Endodermal cell (in vitro differentiated cells): ENCODE measurements around the gene TAGAP. TPM values are rescaled to one million over a fixed set of nuclear protein-coding genes. Genes with fewer than 3 reads are reported as not detected.

ENCODE experiments used
- DNase-seq: peaks from one replicate; pipeline ENCODE4 v3.0.0-alpha.2; 2017
- H3K27ac ChIP-seq: 2 replicates; pipeline ENCODE4 v1.5.1; 2013; ENCODE audit warnings: mild to moderate bottlenecking, low read depth, low read length, moderate library complexity
- H3K27me3 ChIP-seq: 2 replicates; pipeline ENCODE4 v1.6.1; 2013; ENCODE audit warnings: mild to moderate bottlenecking, low read length, moderate library complexity; ENCODE audit not compliant: insufficient read depth, control insufficient read depth, poor library complexity, severe bottlenecking
- H3K36me3 ChIP-seq: 2 replicates; pipeline ENCODE4 v1.7.0; 2013; ENCODE audit warnings: mild to moderate bottlenecking, low read length, moderate library complexity; ENCODE audit not compliant: control insufficient read depth, insufficient read depth
- H3K4me1 ChIP-seq: one replicate; pipeline ENCODE4 v1.7.0; 2013; ENCODE audit warnings: low read length; ENCODE audit not compliant: control insufficient read depth, insufficient read depth
- H3K4me3 ChIP-seq: 2 replicates; pipeline ENCODE4 v1.5.1; 2013; ENCODE audit warnings: mild to moderate bottlenecking, low read length, moderate library complexity
- H3K9ac ChIP-seq: 2 replicates; pipeline ENCODE4 v1.6.1; 2013; ENCODE audit warnings: mild to moderate bottlenecking, low read length, moderate library complexity; ENCODE audit not compliant: poor library complexity, severe bottlenecking; ENCODE audit errors: extremely low read depth
- H3K9me3 ChIP-seq: 2 replicates; pipeline ENCODE4 v1.6.1; 2013; ENCODE audit warnings: mild to moderate bottlenecking, low read length, moderate library complexity; ENCODE audit not compliant: control insufficient read depth
- H3K27ac Mint-ChIP-seq: 2 replicates; pipeline ENCODE4 v1.8.0; 2020; ENCODE audit warnings: mixed read lengths
- H3K27me3 Mint-ChIP-seq: 2 replicates; pipeline ENCODE4 v1.8.0; 2021; ENCODE audit warnings: mild to moderate bottlenecking, mixed read lengths; ENCODE audit not compliant: insufficient read depth
- H3K36me3 Mint-ChIP-seq: 2 replicates; pipeline ENCODE4 v1.8.0; 2020; ENCODE audit warnings: low read depth, mixed read lengths
- H3K4me1 Mint-ChIP-seq: 2 replicates; pipeline ENCODE4 v1.8.0; 2020; ENCODE audit warnings: mixed read lengths
- H3K4me3 Mint-ChIP-seq: 2 replicates; pipeline ENCODE4 v1.8.0; 2020; ENCODE audit warnings: mild to moderate bottlenecking, moderate library complexity, mixed read lengths
- H3K9me3 Mint-ChIP-seq: 2 replicates; pipeline ENCODE4 v1.8.0; 2020; ENCODE audit warnings: mild to moderate bottlenecking, mixed read lengths
- WGBS, 2 experiments: methylation state at CpG; one replicate each; pipeline versions ENCODE4 v1.1.5 to v1.1.7; 2013; ENCODE audit warnings: missing lambda C conversion rate in 2 of 2, mixed read lengths in 1 of 2; ENCODE audit not compliant: insufficient coverage in 1 of 2, insufficient read length in 1 of 2; 5-methylcytosine and 5-hydroxymethylcytosine counted together
- total RNA-seq, 2 donors: library from RNA; stranded (reverse); fragmentation: NEBNext Ultra II Directional in 1 of 2; extraction: Animal tissue kit (Norgen Biotek cat#: 25700) in 1 of 2; gene quantifications; 2 replicates in 1 of 2; 3 replicates in 1 of 2; pipeline ENCODE4 v1.2.1, GENCODE V29; 2021
- TF ChIP-seq, protein P1 (sequence below): fragments of 200-600 bp; sonication (generic); conservative IDR thresholded peaks from 2 replicates; pipeline ENCODE4 v1.5.0; 2021; ENCODE audit warnings: antibody characterized with exemption, mild to moderate bottlenecking

TAGAP gene
- total RNA-seq, 2 donors from 2014 or later, result 0.24 TPM; not detected in 1

GRCh38 chr6:159056432-159056831, 11.6 kb upstream of the TAGAP start:
- Mint-ChIP-seq H3K4me1 (peaks cover 10% of the 10 kb centered on the region), H3K4me3 (no peak overlapping the region), H3K36me3 (no peaks in the 10 kb centered on the region), H3K9me3 (no peaks in the 10 kb centered on the region), H3K27ac (no peak overlapping the region), H3K27me3 (peaks cover 5% of the 10 kb centered on the region)
- Histone ChIP-seq H3K9ac (no peak overlapping the region), H3K9me3 (no peaks in the 10 kb centered on the region), H3K4me1 (no peaks in the 10 kb centered on the region), H3K27me3 (no peaks in the 10 kb centered on the region), H3K4me3 (no peak overlapping the region), H3K36me3 (no peaks in the 10 kb centered on the region), H3K27ac (no peak overlapping the region)
- DNase-seq, result no peak
- WGBS, 2 experiments, result 17 to 63% methylated on average over 1 to 2 of the region's 2 CpGs
- TF ChIP-seq, protein P1, sequence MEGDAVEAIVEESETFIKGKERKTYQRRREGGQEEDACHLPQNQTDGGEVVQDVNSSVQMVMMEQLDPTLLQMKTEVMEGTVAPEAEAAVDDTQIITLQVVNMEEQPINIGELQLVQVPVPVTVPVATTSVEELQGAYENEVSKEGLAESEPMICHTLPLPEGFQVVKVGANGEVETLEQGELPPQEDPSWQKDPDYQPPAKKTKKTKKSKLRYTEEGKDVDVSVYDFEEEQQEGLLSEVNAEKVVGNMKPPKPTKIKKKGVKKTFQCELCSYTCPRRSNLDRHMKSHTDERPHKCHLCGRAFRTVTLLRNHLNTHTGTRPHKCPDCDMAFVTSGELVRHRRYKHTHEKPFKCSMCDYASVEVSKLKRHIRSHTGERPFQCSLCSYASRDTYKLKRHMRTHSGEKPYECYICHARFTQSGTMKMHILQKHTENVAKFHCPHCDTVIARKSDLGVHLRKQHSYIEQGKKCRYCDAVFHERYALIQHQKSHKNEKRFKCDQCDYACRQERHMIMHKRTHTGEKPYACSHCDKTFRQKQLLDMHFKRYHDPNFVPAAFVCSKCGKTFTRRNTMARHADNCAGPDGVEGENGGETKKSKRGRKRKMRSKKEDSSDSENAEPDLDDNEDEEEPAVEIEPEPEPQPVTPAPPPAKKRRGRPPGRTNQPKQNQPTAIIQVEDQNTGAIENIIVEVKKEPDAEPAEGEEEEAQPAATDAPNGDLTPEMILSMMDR, result no peak

DNA sequence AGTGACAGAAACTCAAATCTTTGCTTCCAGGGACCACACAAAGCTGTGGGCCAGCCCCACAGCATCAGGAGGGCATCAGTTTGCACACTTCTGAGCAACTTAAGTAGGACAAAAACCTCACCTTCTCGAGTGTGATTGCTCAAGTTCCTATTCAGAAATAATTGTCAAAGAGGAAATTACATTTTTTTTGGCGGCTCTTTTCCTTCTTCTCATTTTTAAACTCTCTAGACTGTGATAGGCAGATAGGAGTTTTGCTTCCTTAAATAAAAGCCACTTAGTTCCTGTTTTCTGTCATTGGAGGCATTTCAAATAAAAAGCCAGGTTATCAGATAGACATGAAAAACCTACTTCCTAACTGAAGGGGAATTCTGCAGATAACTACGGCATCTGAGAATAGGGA, 11.2 kb upstream of the TAGAP start:
- Histone ChIP-seq H3K9me3 (no peaks in the 10 kb centered on the region), H3K4me3 (no peak overlapping the region), H3K36me3 (no peaks in the 10 kb centered on the region), H3K4me1 (no peaks in the 10 kb centered on the region), H3K27me3 (no peaks in the 10 kb centered on the region), H3K27ac (no peak overlapping the region), H3K9ac (no peak overlapping the region)
- DNase-seq, result no peak
- no peaks in the 10 kb centered on the region for H3K36me3 Mint-ChIP-seq
- TF ChIP-seq, protein P1, result no peak
- H3K27ac Mint-ChIP-seq, result no peak overlapping the region
- H3K9me3 Mint-ChIP-seq, result no peaks in the 10 kb centered on the region
- H3K4me3 Mint-ChIP-seq, result no peak overlapping the region
- H3K4me1 Mint-ChIP-seq, result peaks cover 10% of the 10 kb centered on the region
- 83 to 90% methylated on average over 2 to 3 of the region's 3 CpGs for WGBS, 2 experiments
- peaks cover 3% of the 10 kb centered on the region for H3K27me3 Mint-ChIP-seq

DNA sequence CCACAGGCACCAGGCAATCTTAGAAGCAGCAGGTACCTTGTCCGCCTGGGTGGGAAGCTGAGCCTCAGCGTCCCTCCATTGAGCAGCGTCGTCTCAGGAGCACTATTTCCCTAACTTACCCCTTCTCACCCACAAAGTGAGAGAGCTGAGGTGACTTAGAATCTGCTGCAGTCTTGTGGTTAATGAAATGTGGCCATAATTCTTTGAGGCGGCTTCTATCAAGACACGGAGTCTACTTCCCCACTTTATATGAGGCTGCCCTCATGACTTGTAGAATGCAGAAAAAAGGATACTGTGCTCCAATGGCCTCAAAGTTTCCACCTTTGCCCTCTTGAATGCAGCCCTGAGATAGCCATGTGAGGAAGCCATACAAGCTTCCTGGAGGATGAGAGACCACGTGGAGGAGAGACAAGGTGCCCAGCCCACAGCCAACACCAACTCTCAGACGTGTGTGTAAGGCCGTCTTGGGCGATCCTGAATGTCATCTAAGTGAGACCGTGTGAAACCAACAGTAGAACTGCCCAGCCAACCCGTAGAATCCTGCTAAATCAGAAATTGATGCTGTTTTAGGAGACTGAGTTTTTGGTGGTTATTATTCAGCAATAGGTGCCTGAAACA, 9.1 kb upstream of the TAGAP start:
- H3K4me3 ChIP-seq, result no peak overlapping the region
- H3K27ac ChIP-seq, result no peak overlapping the region
- no peaks in the 10 kb centered on the region for H3K36me3 ChIP-seq
- peaks cover 4% of the 10 kb centered on the region for H3K9me3 ChIP-seq
- Mint-ChIP-seq H3K9me3 (peaks cover 3% of the 10 kb centered on the region), H3K4me3 (no peak overlapping the region), H3K27me3 (peaks cover 2% of the 10 kb centered on the region), H3K27ac (no peak overlapping the region), H3K4me1 (peaks cover 17% of the 10 kb centered on the region), H3K36me3 (no peaks in the 10 kb centered on the region)
- WGBS, 2 experiments, result 95 to 96% methylated on average over 8 to 12 of the region's 12 CpGs
- no peak for DNase-seq
- H3K4me1 ChIP-seq, result no peaks in the 10 kb centered on the region
- H3K27me3 ChIP-seq, result no peaks in the 10 kb centered on the region
- TF ChIP-seq, protein P1, result no peak
- no peak overlapping the region for H3K9ac ChIP-seq
